Panc1 (cell line): Measurements from ENCODE around the gene PKD2. TPM values are rescaled to one million over a fixed set of nuclear protein-coding genes. Genes with fewer than 3 reads are reported as not detected.

ENCODE experiments used
- ATAC-seq: fragments of 200-7000 bp; cut with Tn5 transposase; 2 replicates; pipeline ENCODE4 v1.9.1; 2020; ENCODE audit warnings: mild to moderate bottlenecking, moderate library complexity
- BruUV-seq: library from RNA; stranded (reverse); fragments of 400-500 nt; replicated peaks from 2 replicates; lab custom pipeline; 2021; lab: Mats Ljungman, UMichigan
- CTCF ChIA-PET: fragments of 300-600 bp; sonication (Branson Sonifier 250); formaldehyde crosslinking; loops from one replicate; lab custom pipeline; 2022; ENCODE audit warnings: antibody characterized with exemption; lab: Charles Lee
- POLR2A ChIA-PET: fragments of 300-600 bp; sonication (Branson Sonifier 250); formaldehyde crosslinking; loops from one replicate; lab custom pipeline; 2022; ENCODE audit warnings: antibody characterized with exemption; lab: Charles Lee
- DNase-seq: peaks from one replicate; pipeline ENCODE4 v3.0.0-alpha.2; 2010; ENCODE audit warnings: low read depth, low spot score
- H3K27ac ChIP-seq: 2 replicates; pipeline ENCODE4 v1.5.1; 2011; ENCODE audit warnings: mild to moderate bottlenecking, low read length, inconsistent platforms
- H3K27me3 ChIP-seq: fragments of 200-500 bp; sonication (Bioruptor generic); 2 replicates; pipeline ENCODE4 v1.6.0; 2014; ENCODE audit warnings: low read length, inconsistent platforms; ENCODE audit not compliant: control insufficient read depth, insufficient read depth
- H3K36me3 ChIP-seq: fragments of 200-500 bp; sonication (Bioruptor generic); 2 replicates; pipeline ENCODE4 v1.5.1; 2014; ENCODE audit warnings: inconsistent platforms, mild to moderate bottlenecking, low read length, moderate library complexity; ENCODE audit not compliant: control insufficient read depth, insufficient read depth
- H3K4me1 ChIP-seq: 2 replicates; pipeline ENCODE4 v1.5.1; 2011; ENCODE audit warnings: inconsistent platforms, mild to moderate bottlenecking, low read length, moderate library complexity; ENCODE audit not compliant: control insufficient read depth, insufficient read depth
- H3K4me3 ChIP-seq, 2 experiments: 2 replicates each; pipeline ENCODE4 v1.5.1; 2011 to 2012; ENCODE audit warnings: low read depth in 2 of 2, low read length in 2 of 2, mild to moderate bottlenecking in 2 of 2, inconsistent platforms in 1 of 2, moderate library complexity in 1 of 2
- H3K9me3 ChIP-seq: fragments of 200-500 bp; sonication (Bioruptor generic); 2 replicates; pipeline ENCODE4 v1.5.1; 2014; ENCODE audit warnings: low read depth, mild to moderate bottlenecking, inconsistent platforms, low read length, moderate library complexity; ENCODE audit not compliant: control insufficient read depth, insufficient read depth
- CTCF ChIP-seq: fragments of 450-650 bp; IDR thresholded peaks from 2 replicates; pipeline ENCODE4 v1.5.1; 2017; ENCODE audit warnings: mild to moderate bottlenecking
- POLR2AphosphoS5 ChIP-seq: IDR thresholded peaks from 2 replicates; pipeline ENCODE4 v1.6.1; 2012; ENCODE audit warnings: mild to moderate bottlenecking, low read depth, low read length, moderate library complexity
- REST ChIP-seq, 2 experiments: IDR thresholded peaks; 2 replicates each; pipeline ENCODE4 v1.6.1; 2011 to 2012; ENCODE audit warnings: low read depth in 2 of 2, control low read depth in 1 of 2, low read length in 1 of 2, mild to moderate bottlenecking in 1 of 2, moderate library complexity in 1 of 2; ENCODE audit not compliant: insufficient read depth in 1 of 2
- SIN3A ChIP-seq: IDR thresholded peaks from 2 replicates; pipeline ENCODE4 v1.6.1; 2012; ENCODE audit warnings: low read depth, mild to moderate bottlenecking, low read length, moderate library complexity, borderline replicate concordance; ENCODE audit not compliant: insufficient read depth
- TCF7L2 ChIP-seq: IDR thresholded peaks from 2 replicates; pipeline ENCODE4 v1.6.1; 2011; ENCODE audit warnings: mild to moderate bottlenecking, low read depth, low read length, inconsistent platforms
- in situ Hi-C: cut with HindIII; loops from 2 replicates; pipeline ENCODE4 v1.10.0; 2016; ENCODE audit warnings: low sequenced_read_pairs, low pct_unique_long_range_greater_than_20kb
- intact Hi-C: fragments of 100-400 bp; cut with micrococcal nuclease; formaldehyde crosslinking; loops from one replicate; pipeline ENCODE4 v1.10.0; 2022; ENCODE audit not compliant: unreplicated experiment
- total RNA-seq: library from RNA; stranded (reverse); gene quantifications from one replicate; pipeline ENCODE4 v1.2.1, GENCODE V29; 2021; ENCODE audit not compliant: unreplicated experiment

Gene PKD2
- total RNA-seq, 1 experiment from 2014 or later: 21.7 TPM

DNA sequence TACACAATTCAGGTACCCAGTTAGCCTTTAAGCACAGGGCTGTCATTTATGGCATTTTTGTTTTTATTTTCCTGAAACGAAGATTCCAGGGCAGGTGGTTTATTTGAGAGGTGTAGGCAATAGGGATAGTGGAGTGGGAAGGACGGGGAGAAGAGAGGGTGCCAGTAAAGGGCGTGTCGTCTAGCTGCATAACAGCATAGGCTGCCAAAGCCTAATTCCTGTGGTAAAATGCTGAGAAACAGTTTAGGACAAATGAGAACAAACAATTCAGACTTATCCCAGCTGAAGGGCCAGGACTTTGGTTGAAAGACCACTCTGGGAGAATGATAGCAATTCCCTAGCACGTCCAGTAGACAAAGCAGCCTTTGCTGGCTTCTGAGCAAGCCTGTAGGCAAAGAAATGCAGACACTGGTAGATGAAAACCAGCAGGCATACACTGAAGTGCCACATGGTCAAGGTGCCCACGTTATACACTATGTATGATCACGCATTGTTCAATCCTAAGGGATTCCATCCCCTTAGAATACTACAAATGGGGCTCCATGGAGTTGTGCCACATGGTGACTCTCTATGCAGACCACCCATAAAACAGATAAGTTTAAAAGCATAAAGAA lies 70.6 kb downstream of the PKD2 start:
- H3K27me3 ChIP-seq: no peaks in the 10 kb centered on the region
- TF ChIP-seq POLR2AphosphoS5 (no peak), TCF7L2 (no peak), SIN3A (no peak), CTCF (no peak), REST (IDR thresholded peaks at IDR 0.05; ENCODE audit: insufficient read depth in 1 of 2, low read depth in 2 of 2, low read length in 1 of 2) (no peak)
- no peak overlapping the region for H3K27ac ChIP-seq
- in situ Hi-C loops: no loop called here
- H3K4me3 ChIP-seq: no peak overlapping the region
- ATAC-seq (no peak), DNase-seq (no peak)
- no TSS peak for BruUV-seq
- H3K4me1 ChIP-seq: no peaks in the 10 kb centered on the region
- intact Hi-C loops: no loop called here
- ChIA-PET CTCF (no interaction called here), POLR2A (no interaction called here)
- no peaks in the 10 kb centered on the region for H3K36me3 ChIP-seq
- no peaks in the 10 kb centered on the region for H3K9me3 ChIP-seq

DNA sequence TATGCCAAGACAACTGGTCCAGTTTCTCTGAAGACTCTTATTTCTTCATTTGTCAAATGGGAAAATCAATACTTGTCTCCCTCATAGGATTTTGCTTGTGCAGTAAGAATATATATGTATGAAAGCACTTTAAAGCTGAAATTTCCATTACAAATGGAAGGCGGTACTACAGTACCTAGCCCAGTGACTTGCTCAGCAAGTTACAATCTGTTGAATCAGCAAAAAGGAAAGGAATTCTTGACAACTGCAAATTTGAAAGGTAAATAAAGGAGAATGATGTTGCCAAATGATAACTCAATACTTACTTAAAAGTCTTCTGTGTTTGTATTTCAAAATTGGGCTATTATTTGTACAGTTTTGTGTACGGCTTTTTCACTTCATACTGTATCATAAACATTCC lies 71.1 kb downstream of the PKD2 start:
- ChIA-PET CTCF (no interaction called here), POLR2A (no interaction called here)
- ATAC-seq: no peak
- Histone ChIP-seq H3K36me3 (no peaks in the 10 kb centered on the region), H3K27me3 (no peaks in the 10 kb centered on the region), H3K9me3 (no peaks in the 10 kb centered on the region), H3K4me3 (no peak overlapping the region), H3K4me1 (no peaks in the 10 kb centered on the region), H3K27ac (no peak overlapping the region)
- TF ChIP-seq REST (IDR thresholded peaks at IDR 0.05; ENCODE audit: insufficient read depth in 1 of 2, low read depth in 2 of 2, low read length in 1 of 2) (no peak), CTCF (no peak), SIN3A (no peak), TCF7L2 (no peak), POLR2AphosphoS5 (no peak)
- no peak for DNase-seq
- intact Hi-C loops (no loop called here), in situ Hi-C loops (no loop called here)
- BruUV-seq: no TSS peak
